Stimulated activated CD4-positive, alpha-beta T cell treated with anti-CD3 and anti-CD28 coated beads, Interleukin-2, amount 100 ng/mL, for 24 hours (primary cell): ENCODE results near the gene KL.

ENCODE experiments used
- DNase-seq, 2 donors: peaks; one replicate each; pipeline ENCODE4 v3.0.0-alpha.2; 2020

Gene KL

DNA sequence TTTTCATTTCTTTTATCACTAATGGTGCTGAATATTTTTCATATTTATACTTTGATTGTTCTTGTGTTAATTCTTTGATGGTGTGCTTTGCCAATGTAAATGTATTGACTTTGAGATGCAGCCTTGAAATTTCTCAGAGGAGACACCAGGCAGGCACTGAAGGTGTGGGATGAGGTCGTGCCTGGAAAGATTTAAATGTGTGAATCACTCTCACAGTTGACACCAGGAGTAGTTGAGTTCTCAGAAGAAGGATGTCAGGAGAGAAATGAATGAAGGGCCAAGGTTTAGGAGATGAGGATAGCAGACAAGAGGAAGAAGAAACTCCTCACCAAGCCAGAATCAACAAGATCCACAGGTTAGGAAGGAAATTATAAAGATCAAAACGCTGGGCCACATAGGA, 10.1 kb upstream of the KL start:
- no peak for DNase-seq

- no peak for DNase-seq
Observed at GRCh38 chr13:33006638-33007037, 9.6 kb upstream of the KL start.

DNA sequence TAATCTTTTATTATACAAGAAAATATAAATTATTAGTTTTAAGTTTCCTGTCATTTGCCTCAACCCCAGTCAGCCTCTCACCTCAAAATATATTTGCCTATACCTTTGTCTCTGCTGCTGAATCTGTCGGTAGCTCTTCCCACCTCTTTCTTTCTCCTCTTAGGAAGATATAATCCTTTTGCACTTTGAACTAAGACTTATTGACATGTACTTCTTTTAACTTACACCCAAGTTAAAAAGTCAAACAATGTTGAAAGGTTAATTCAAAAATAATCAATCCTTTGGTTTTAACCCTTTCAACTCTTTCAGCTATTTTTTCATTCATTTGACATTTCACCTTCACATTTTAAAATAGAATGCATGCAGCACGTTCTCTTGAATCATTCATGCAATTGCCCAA, 9.0 kb upstream of the KL start:
- no peak for DNase-seq

GRCh38 chr13:33007950-33008349, 8.3 kb upstream of the KL start:
- DNase-seq = no peak

DNA sequence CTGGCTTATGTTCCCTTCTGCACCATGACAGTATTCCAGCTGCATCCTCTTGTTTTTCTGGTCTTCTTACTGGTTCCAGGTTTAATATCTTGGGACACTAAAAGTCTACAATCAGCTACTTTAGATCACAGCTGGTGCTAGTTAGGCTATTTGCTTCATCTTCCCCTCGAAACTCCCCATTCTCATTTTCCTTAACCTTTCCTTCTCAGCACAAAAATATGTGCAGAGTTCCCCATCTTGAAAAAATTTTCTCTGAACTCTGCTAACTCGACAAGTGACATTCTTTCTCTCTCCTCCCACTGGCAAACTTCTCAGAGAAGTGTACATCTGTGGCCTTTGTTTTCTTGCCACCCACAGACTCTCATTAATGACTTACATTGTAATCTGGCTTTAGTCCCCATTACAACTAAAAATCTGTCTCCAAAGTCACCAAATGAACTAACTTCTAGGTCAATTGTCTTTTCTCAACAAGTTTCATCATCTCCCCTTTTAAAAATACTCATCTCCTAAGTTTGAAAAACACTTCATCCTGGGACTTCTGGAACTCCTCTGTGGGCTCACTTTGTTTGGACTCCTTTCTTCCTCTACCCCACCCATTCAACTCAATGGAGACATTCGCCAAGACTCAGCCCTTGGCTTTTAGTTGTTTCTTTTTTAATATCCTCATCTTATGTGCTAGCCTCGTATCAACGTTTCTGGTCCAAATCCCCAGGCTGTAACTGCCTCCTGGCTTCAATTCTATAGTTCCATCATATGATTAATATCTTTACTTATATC, 7.1 kb upstream of the KL start:
- DNase-seq = no peak

GRCh38 chr13:33011828-33012470, 4.3 kb upstream of the KL start:
- no peak for DNase-seq

- no peak for DNase-seq
Observed at GRCh38 chr13:33014291-33014690, 1.9 kb upstream of the KL start.

GRCh38 chr13:33015241-33015668, 968 bp upstream of the KL start:
- no peak for DNase-seq

- DNase-seq = peak in 1 of 2 donors; percentile 29
Observed at GRCh38 chr13:33015791-33016323, 366 bp upstream of the KL start.

DNA sequence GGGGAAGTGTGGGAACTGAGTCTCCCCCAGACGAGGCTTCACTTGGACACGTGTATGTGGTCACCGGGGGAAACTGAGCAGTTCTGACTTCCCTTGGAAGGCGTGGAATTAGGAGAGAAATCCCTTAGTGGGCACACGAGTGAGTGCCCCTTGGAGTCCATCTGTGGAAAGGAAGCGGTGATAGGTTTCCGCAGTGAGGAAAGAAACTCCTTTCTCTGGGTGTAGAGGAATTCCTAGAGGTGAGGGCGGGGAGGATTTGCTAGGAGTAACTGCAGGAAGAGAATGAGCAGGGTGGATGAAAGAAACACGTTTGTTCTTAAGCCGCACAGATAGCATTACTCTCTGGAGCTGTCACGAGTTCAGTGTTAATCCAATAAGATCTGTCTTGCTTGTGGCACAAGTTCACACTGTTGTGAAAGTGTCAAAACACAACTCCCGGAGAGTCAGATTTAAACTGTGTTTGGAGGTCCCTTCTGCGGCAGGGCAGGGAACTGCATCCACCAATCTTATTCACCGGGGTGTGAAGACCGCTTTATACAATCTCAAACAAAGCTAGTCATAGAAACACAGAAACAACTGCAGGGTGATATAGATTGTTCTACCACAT, 1.2 kb downstream of the KL start:
- DNase-seq = peak; percentile 25 to 46

GRCh38 chr13:33018886-33019285, 2.7 kb downstream of the KL start:
- DNase-seq = no peak

GRCh38 chr13:33022986-33023385, 6.8 kb downstream of the KL start:
- DNase-seq = no peak

- DNase-seq = no peak
Observed at GRCh38 chr13:33025220-33025744, 9.1 kb downstream of the KL start.

GRCh38 chr13:33026489-33027152, 10.4 kb downstream of the KL start:
- DNase-seq = no peak

DNA sequence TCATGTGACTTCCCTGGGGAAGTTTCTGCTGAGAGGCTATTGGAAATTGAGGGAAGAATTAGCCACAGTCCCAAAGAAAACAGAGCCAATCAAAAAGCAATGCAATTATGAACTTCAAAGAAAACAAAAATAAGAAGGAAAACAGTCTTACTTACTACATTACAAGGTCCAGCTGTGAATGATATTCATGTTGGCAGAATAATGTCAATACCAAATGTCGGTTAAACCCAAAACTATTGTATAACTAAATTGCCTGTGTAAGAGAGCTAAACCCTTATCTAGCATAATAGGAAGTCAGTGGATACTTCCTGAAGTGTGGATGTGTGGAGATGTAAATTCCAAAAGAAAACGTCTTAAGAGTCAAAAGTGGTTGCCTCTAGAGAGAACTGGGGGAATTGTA, 12.4 kb downstream of the KL start:
- DNase-seq = no peak

DNA sequence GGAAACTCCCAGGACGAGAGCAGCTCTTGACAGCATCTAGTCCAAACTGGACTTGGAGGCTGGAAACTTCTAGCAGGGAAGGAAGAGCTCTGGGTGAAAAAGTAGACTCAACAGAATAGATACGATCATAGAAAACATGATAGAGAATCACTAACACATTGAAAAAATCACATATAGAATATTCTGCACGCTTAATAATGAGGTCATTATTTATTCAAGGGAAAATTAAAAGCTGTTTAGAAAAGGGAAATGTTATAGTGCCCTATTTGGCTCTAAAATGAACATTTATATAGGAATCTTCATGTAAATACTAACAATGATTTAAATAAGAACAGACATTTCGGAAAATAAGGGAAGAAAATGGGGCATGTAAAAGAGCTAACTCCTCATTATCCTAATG, 15.1 kb downstream of the KL start:
- no peak for DNase-seq

DNA sequence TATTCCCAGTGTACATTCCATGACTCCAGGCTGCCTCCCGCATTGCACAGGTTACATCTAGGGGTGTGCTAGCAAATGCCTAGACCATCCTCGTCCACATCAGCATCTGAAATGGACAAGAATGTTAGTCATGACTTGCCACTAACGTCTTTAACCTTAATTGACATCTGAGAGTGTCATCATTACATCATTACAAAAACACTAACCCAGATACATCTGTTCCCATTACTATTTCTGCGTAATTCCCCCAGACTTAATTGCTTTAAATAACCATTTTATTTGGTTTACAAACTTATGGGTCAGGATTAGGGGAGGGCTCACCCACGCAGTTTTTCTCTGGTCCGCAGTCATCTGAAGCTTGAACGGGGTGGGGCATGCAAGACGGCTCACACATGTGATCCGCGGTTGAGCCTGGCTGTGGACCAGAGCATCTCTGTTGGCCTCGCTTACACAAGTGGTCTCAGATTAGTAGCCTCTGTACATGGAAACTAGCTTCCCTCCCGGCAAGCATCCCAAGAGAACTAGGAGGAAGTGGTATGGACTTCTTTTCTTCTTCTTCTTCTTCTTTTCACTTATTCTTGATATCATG, 15.9 kb downstream of the KL start:
- DNase-seq = no peak

GRCh38 chr13:33033051-33033812, 17.0 kb downstream of the KL start:
- DNase-seq = peak; percentile 19 to 30

DNA sequence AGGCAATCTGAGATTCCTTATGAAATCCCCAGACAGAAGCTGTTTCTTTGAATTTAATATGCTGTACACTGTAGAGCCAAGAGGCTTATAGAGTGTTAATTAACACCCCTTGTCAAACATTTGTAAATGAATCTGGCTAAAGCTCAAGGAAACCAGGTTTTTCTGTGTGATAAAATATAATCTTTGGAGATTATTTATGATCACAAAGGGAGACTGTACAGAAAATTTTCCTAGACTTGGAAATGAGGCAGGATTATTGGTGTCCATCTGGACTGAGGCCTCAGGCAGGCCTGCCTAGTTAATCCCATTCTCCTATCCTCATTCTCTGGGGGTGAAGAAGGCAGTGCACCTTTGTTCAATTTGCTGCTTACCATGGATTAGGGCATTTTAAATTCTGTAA, 17.8 kb downstream of the KL start:
- DNase-seq = no peak

GRCh38 chr13:33034882-33035520, 18.8 kb downstream of the KL start:
- DNase-seq = no peak

GRCh38 chr13:33037673-33038072, 21.4 kb downstream of the KL start:
- DNase-seq = no peak
